Sciatic nerve (tissue), 2 donors: ENCODE data around the gene UBA3. TPM values are rescaled to one million over a fixed set of nuclear protein-coding genes. Genes with fewer than 3 reads are reported as not detected.

ENCODE experiments used
- ATAC-seq: fragments of 200-7000 bp; cut with Tn5 transposase; one replicate; pipeline ENCODE4 v1.9.1; 2020; ENCODE audit warnings: mild to moderate bottlenecking, moderate library complexity
- DNase-seq: peaks from one replicate; pipeline ENCODE4 v3.0.0-alpha.2; 2020; ENCODE audit warnings: low spot score
- intact Hi-C: fragments of 100-400 bp; cut with DNase I; formaldehyde crosslinking; loops from one replicate; pipeline ENCODE4 v1.14.2; 2022
- total RNA-seq: library from RNA; stranded (reverse); fragmentation: NEBNext Ultra II Directional; extraction: Animal tissue kit (Norgen Biotek cat#: 25700); gene quantifications from one replicate; pipeline ENCODE4 v1.2.1, GENCODE V29; 2021
- donor health status: DM: no; HTN: no; CAD: no.
- donor health status: DM: no; HTN: no; CAD: no.

The UBA3 gene
- total RNA-seq, result 52.8 TPM

- intact Hi-C loops, result no loop called here
- peak; percentile 90 for ATAC-seq
- DNase-seq, result peak; percentile 95
These were observed at the start of gene UBA3 for GRCh38 chr3:69080233-69080920. TSS of gene UBA3 (minus strand) at chr3:69080365. CDS start at chr3:69080353, 12 bp downstream.

DNA sequence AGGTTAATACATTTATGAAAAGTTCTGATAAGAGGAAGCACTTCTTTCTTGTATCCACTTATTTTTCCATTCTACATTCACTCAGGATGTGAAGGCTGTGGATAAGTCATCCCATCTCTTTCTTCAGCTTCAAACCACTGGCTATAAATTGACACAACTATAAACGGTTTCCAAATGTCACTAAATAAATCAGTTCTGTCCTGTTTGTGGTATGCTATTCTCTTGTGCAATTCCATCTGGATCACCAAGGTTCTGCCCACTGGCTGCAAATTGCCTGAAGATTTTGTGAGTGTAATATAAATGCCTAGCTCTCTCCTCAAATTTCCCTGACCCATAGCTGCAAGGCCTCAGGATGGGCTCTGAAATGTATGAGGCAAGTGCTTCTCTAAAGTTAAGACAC lies 49.4 kb upstream of the UBA3 start:
- ATAC-seq, result no peak
- intact Hi-C loops, result no loop called here
- no peak for DNase-seq

DNA sequence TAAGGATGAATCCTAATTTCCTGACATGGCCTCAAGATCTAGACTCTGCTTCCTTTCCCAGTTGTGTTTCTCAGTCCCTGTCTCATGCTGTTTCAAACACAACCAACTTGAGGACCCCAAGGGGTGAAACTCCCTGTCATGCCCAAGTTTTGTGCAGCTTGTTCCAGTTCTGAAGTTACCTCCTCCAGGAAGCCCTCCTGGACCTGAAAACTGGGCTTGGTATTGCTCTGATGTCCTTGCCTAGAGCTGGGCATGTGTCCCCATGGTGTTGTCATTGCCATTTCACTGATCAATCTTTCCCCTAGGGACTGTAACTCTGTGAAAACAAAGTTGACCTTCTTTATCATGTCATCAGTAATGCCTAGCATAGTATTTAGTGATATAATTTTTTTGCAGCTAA lies 48.3 kb upstream of the UBA3 start:
- intact Hi-C loops, result no loop called here
- DNase-seq (no peak), ATAC-seq (no peak)

- no peak for ATAC-seq
- DNase-seq, result no peak
- intact Hi-C loops, result no loop called here
These were observed 46.8 kb upstream of the UBA3 start for GRCh38 chr3:69126999-69127398.

- intact Hi-C loops, result no loop called here
- DNase-seq (no peak), ATAC-seq (no peak)
These were observed 46.1 kb upstream of the UBA3 start for GRCh38 chr3:69126216-69126615.

- intact Hi-C loops, result no loop called here
- DNase-seq, result no peak
- no peak for ATAC-seq
These were observed 42.2 kb upstream of the UBA3 start, which contains the start of gene LMOD3 for GRCh38 chr3:69122403-69122802. TSS of gene LMOD3 (minus strand) at chr3:69122595. CDS start at chr3:69122386, 209 bp downstream.

GRCh38 chr3:69121950-69122349 lies 41.8 kb upstream of the UBA3 start:
- no peak for DNase-seq
- intact Hi-C loops, result no loop called here
- no peak for ATAC-seq

GRCh38 chr3:69121513-69121912 lies 41.3 kb upstream of the UBA3 start:
- DNase-seq, result no peak
- no peak for ATAC-seq
- intact Hi-C loops, result no loop called here

DNA sequence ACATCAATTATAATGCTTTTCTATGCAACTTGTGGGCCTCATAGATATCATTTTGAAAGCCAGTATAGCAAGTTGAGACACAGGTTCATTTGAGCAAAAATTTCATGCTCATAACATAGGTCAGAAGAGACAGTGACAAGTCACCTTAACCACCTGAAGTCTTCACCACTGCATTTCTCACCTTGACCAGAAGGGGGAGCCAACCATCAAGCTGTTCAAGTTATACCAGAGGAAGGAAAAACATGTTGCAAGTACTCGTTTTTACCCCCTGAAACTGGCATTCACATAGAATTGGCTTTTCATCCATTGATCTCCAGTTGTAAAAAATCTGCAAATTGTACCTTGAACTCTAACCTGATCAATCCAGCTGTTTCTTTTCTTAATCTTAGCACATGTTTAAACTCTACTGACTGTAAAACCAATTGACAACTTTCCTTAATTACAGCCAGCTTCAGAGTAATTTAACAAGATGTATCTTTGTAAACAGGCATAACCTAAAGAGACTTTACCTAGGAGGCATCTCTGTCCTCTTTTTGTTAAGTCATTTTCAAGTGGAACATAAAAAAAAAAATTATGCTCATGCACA lies 40.8 kb upstream of the UBA3 start:
- ATAC-seq (peak; percentile 49), DNase-seq (peak; percentile 81)
- intact Hi-C loops, result no loop called here

- intact Hi-C loops, result no loop called here
- ATAC-seq (no peak), DNase-seq (no peak)
These were observed 39.5 kb upstream of the UBA3 start for GRCh38 chr3:69119681-69120080.

- ATAC-seq (no peak), DNase-seq (no peak)
- intact Hi-C loops, result no loop called here
These were observed 39.0 kb upstream of the UBA3 start for GRCh38 chr3:69119138-69119537.

- DNase-seq (no peak), ATAC-seq (no peak)
- intact Hi-C loops, result no loop called here
These were observed 38.4 kb upstream of the UBA3 start for GRCh38 chr3:69118555-69118954.

DNA sequence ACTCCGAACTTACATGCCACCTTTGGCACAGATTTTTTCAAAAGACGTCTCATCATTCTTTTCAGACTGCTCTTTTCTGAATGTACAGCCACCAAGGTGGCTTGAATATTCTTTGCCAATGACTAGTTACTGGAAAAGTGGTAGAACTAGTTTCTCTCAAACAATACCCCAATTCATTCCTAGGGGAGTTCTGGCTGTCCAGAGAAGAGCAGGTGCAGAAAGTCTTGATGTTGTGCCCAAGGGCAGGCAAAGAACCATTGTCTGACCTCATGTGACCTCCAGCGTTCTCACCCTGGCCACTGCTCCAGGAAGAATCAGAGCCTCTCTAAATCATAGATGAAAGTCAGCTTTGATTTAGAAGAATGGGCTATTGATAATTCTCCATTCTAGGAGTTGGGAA lies 36.7 kb upstream of the UBA3 start:
- intact Hi-C loops, result no loop called here
- DNase-seq, result no peak
- no peak for ATAC-seq

DNA sequence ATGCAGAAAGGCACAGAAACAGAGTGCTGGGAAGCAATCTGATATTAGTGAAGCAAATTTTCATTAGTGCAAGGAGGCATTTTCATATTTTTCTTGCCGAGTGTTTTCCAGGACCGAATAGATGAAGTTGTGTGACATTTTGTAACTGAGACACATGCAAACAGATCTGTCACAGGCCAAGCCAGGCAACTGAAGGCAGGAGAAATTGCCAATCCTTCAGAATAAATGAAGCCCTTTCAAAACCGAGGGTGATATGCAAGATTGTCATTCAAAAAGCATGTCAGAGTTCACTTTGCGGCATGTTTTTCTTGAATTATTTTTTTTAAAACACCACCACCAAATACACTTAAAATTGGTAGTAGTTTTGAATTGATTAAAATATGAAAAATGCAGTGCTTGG lies 36.0 kb upstream of the UBA3 start:
- DNase-seq (no peak), ATAC-seq (no peak)
- intact Hi-C loops, result no loop called here

DNA sequence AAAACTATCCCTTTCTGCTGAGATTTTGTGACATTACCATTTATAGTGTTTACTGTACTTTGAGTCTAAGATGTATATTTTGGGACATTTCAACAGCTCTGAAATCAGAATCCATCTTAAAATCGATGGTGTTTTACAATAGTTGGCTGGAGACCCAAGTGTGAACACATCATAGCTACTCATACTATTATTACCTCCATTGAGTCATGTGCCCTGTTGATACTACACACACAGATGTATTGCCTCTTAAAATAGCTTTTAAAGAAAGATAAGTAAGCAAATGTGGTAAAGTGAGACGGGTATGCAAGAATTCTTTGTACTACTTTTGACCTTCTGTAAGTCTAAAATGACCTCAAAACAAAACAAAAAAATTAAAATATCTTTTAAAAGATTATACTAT lies 35.6 kb upstream of the UBA3 start:
- intact Hi-C loops, result no loop called here
- ATAC-seq (no peak), DNase-seq (no peak)

GRCh38 chr3:69113536-69113935 lies 33.4 kb upstream of the UBA3 start:
- intact Hi-C loops, result no loop called here
- no peak for DNase-seq
- ATAC-seq, result no peak

GRCh38 chr3:69110941-69111546 lies 30.9 kb upstream of the UBA3 start:
- DNase-seq (no peak), ATAC-seq (no peak)
- intact Hi-C loops, result no loop called here

GRCh38 chr3:69108811-69109210 lies 28.6 kb upstream of the UBA3 start:
- intact Hi-C loops, result no loop called here
- no peak for DNase-seq
- ATAC-seq, result no peak

DNA sequence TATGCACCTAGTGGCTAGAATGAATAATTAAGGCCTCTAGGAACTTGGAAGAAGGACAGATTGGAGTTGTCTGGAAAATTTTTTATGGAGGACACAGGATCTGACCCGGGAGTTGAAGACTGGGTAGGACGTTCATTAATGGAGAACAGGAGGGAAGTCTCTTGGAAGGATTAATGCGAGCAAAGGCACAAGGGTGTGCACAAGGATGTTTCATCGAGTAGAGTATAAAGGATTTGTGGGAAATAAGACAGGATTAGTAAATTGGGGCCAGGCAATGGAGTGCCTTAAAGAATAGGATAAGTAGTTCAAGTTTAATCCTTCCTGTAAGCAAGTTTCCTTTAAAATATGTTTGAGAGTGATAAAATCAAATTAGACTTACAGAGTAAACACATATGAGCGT lies 27.7 kb upstream of the UBA3 start:
- no peak for ATAC-seq
- DNase-seq, result no peak
- intact Hi-C loops, result no loop called here

DNA sequence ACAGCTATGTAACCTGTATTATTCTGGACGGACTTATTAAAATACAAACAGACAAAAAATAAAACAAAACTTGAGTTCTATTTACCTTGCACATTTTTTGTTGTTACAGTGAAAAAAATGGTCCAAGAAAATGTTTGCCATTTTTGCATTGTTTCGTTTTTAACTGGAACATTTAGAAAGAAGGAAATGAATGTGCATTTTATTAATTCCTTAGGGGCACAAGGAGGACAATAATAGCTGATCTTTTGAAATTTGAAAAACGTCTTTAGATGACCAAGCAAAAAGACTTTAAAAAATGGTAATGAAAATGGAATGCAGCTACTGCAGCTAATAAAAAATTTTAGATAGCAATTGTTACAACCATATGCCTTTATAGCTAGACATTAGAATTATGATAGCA lies 25.2 kb upstream of the UBA3 start:
- intact Hi-C loops, result no loop called here
- DNase-seq, result no peak
- no peak for ATAC-seq

DNA sequence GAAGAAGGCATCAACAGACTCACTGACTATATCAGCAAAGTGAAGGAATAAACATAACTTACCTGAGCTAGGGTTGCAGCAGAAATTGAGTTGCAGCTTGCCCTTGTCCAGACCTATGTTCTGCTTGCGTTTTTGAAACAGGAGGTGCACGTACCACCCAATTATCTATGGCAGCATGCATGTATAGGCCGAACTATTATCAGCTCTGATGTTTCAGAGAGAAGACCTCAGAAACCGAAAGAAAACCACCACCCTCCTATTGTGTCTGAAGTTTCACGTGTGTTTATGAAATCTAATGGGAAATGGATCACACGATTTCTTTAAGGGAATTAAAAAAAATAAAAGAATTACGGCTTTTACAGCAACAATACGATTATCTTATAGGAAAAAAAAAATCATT lies 24.4 kb upstream of the UBA3 start:
- ATAC-seq, result no peak
- no peak for DNase-seq
- intact Hi-C loops, result no loop called here
